ENCODE results near the gene SLC43A2.
"Not testable (repeated sequence)": the region's sequence is repeated elsewhere in the genome, so short reads cannot be mapped to it uniquely, and the experiment has no call there.

The SLC43A2 gene

DNA sequence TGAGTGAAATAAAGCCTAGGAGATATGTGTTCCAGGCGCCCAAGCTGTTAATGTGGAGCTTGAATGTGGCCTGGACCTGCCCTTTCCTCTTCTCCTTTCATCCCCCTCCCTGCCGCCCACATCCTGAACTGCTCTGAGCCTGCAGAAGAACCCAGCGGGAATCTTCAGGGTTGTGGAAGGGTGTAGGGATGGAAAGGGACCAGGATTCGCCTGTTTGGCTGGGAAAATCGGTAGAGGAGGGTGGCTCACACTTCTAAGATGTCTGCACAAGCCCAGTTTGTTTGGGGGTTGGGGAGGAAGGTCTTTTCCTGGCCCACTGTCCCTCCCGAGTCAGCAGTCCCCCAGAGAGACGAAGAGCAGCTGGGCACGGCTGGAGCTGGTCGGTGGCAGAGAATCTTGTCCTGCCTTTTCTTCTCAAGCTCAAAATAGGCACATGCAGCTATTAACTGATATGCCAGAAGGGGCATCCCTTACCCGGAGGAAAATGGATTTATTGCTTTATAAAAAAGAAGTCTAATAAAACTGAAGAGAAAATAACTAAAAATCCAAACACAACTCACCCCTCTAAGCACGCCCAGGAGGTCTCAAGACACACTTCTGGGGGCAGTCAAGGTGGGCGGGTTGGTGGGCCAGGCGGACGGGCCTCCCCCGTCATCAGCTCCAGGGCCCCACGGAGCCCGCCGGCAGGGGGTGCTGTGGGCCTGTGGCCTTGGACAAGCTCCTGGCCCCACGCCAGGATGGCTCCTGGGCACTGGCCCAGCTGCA, 54.5 kb downstream of the SLC43A2 start:
- Mint-ChIP-seq H3K4me3 (no peak overlapping the region), H3K4me1 (peaks cover 40% of the 10 kb centered on the region), H3K27ac (peak overlapping the region; percentile 49), H3K27me3 (no peaks in the 10 kb centered on the region), H3K9me3 (no peaks in the 10 kb centered on the region), H3K36me3 (peaks cover 25% of the 10 kb centered on the region)
- peak; percentile 76 for ATAC-seq

DNA sequence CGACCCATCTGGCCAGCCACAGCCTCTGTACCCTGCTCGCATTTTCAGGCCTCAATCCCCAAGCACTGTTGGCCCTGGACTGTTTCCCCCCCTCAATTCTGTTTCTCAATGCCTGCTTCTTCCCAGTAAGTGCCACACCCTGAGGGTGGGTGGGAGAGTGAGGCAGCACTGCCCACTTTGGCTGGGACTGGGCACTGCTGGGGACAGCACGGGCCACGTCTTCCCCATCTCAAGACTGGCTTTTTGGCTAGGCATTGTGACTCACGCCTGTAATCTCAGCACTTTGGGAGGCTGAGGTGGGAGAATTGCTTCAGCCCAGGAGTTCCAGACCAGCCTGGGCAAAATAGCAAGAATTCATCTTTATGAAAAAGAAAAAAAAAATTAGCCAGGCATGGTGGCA, 56.0 kb downstream of the SLC43A2 start:
- H3K4me1 Mint-ChIP-seq: peaks cover 36% of the 10 kb centered on the region
- not testable (repeated sequence) for ATAC-seq, H3K27ac Mint-ChIP-seq, H3K4me3 Mint-ChIP-seq, H3K27me3 Mint-ChIP-seq, H3K9me3 Mint-ChIP-seq
- peaks cover 25% of the 10 kb centered on the region for H3K36me3 Mint-ChIP-seq

DNA sequence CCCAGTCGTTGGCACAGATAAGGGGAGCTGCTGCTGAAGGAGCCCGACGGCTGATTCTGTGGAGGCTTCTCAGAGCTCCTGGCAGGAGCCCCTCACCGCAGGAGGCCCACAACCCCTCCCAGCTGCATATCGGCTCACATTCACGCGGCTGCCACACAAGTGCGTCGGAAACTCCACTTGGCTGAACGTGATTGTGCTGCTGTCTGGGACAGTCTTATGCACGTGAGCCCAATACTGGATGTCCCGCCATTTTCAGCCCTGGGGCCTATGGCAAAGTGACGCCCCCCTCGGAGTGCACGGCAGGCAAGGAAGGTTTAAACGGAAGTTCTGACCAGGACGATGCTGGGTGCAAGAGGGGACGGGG, 57.3 kb downstream of the SLC43A2 start:
- no peaks in the 10 kb centered on the region for H3K27me3 Mint-ChIP-seq
- H3K4me1 Mint-ChIP-seq: peaks cover 35% of the 10 kb centered on the region
- no peak overlapping the region for H3K4me3 Mint-ChIP-seq
- ATAC-seq: no peak
- H3K36me3 Mint-ChIP-seq: peaks cover 14% of the 10 kb centered on the region
- no peaks in the 10 kb centered on the region for H3K9me3 Mint-ChIP-seq
- no peak overlapping the region for H3K27ac Mint-ChIP-seq

DNA sequence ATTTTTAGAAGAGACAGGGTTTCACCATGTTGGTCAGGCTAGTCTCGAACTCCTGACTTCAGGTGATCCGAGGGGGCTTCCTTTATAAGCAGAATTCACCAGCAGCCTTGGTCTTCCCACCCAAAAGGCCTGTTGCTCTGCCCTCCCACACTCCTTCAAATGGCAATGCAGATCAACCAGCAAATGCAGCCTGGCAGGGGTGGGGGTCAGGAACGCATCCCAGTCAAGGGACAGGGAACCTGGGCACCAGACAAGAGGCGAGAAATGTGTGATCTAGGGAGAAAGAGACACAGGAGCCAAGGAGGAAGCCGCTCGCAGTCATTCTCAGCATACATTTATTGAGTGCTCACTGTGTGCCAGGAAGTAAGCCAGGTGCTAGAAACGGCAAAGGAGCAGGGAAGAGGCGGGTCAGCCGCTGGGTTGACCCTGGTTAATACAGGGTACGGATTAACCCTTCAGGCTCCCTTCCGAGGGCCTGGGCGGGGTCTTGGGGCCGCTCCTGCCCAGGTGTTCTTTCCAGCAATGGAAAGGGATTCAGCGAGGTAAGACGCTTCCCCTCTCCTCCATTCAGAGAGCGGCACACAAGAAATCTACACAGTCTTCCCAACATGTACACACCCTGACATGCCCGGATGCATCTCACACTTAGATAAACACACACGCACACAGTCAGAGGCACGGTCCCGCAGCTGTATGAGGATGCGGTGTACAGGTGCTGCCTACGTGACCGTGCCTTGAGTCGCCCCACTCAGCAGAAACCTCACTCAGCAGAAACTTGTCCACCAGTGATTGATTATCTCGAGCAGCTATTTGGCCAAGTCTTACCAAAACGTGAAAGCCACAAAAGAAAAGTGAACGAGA, 59.5 kb downstream of the SLC43A2 start:
- Mint-ChIP-seq H3K36me3 (no peaks in the 10 kb centered on the region), H3K4me3 (no peak overlapping the region), H3K27ac (no peak overlapping the region), H3K4me1 (peaks cover 25% of the 10 kb centered on the region), H3K27me3 (no peaks in the 10 kb centered on the region), H3K9me3 (no peaks in the 10 kb centered on the region)
- no peak for ATAC-seq

DNA sequence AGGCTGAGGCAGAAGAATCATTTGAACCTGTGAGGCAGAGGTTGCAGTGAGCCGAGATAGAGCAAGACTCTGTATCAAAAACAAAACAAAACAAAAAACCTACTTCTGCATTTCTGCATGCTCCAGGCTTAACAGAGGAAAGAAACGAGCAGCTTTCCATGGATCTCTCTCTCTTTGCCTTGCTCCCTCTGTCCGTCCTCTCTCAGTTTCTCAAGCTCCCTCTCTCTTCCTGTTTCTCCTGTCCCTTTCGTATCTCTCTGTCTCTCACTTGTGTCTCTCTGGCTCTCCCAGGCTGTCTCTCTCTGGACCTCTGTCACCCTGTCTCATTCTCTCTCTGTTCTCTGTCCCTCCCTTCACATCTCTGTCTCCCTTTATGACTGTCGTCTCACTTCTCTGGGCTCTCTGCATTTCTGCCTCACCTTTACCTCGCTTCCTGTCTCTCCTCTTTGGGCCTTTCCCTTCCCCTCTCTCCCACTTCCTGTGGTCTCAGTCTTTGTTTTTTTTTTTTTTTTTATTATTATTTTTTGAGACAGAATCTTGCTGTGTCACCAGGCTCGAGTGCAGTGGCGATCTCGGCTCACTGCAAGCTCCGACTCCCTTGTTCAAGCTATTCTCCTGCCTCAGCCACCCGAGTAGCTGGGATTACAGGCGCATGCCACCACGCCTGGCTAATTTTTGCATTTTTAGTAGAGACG, 62.0 kb downstream of the SLC43A2 start:
- Mint-ChIP-seq H3K27ac (peak overlapping the region; percentile 83), H3K36me3 (peaks cover under 1% of the 10 kb centered on the region), H3K9me3 (no peaks in the 10 kb centered on the region), H3K4me3 (peak overlapping the region; percentile 70), H3K27me3 (no peaks in the 10 kb centered on the region), H3K4me1 (peaks cover 33% of the 10 kb centered on the region)
- peak; percentile 78 for ATAC-seq

DNA sequence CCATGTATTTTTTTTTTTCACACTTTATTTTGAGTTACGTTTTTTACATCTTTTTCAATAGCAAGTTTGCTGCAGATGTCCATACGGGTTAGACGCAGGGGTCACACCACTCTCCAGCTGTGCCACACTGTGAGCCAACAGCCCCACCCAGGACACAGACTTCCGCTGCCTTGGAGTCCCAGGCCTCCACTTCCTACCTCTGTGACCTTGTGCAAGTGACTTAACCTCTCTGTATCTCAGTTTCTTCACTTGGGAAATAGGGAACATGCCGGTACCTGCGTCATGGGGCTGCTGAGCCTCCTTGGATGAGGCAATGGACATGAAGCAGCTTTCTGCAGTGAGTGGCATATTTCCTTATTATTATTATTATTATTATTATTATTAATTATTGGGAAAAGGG, 62.8 kb downstream of the SLC43A2 start:
- peaks cover 9% of the 10 kb centered on the region for H3K36me3 Mint-ChIP-seq
- no peak overlapping the region for H3K4me3 Mint-ChIP-seq
- H3K4me1 Mint-ChIP-seq: peaks cover 41% of the 10 kb centered on the region
- ATAC-seq: no peak
- peak overlapping the region; percentile 83 for H3K27ac Mint-ChIP-seq
- no peaks in the 10 kb centered on the region for H3K9me3 Mint-ChIP-seq
- no peaks in the 10 kb centered on the region for H3K27me3 Mint-ChIP-seq

DNA sequence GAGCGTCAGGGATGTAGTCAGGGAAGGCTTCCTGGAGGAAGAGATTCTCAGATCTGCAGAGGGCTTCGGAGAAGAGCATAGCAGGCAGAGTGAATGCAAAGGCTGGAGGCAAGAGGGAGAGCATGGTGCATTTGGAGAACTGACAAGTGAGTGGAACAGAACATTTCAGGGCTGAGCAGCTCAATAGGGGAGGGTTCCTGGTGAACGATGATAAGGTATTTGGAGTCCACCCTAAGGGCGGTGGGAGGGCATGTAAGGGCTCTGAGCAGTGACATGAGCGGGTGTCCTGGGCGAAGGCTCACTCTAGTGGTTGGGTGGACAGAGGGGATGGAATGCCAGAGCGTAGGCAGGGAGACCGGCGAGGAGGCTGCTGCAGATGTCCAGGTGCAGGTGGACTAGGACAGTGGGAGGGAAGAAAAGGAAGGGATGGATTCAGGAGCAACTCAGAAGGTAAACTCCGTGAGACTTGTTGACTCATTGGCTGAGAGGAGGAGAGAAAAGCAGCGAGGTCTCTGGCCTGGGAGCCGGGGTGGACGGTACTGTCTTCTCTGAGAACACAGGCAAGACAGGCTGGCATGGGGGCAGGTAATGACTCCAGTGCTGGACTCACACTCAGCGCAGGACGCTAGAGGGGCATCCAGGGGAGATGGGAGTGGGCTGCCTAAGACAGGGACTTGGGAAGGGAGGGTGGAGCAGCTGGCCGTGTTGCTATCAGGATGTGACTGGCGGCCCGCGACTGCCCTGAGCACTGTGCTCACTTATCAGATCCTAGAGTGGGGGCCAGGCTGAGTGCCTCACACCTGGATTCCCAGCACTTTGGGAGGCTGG, 64.6 kb downstream of the SLC43A2 start:
- Mint-ChIP-seq H3K27me3 (no peaks in the 10 kb centered on the region), H3K4me1 (peaks cover 60% of the 10 kb centered on the region), H3K27ac (peak overlapping the region; percentile 61), H3K9me3 (no peaks in the 10 kb centered on the region), H3K36me3 (peaks cover 14% of the 10 kb centered on the region), H3K4me3 (no peak overlapping the region)
- ATAC-seq: no peak

DNA sequence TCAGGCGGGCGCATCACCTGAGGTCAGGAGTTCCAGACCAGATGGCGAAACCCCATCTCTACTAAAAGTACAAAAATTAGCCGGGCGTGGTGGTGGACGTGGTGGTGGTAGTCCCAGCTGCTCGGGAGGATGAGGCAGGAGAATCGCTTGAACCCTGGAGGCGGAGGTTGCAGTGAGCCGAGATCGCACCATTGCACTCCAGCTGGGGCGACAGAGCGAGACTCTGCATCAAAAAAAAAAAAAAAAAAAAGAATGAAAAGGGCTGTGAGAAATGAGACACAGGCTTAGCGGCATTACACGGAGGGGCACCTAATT, 65.2 kb downstream of the SLC43A2 start:
- peaks cover 65% of the 10 kb centered on the region for H3K4me1 Mint-ChIP-seq
- H3K27ac Mint-ChIP-seq: peak overlapping the region; percentile 61
- not testable (repeated sequence) for H3K4me3 Mint-ChIP-seq, ATAC-seq, H3K9me3 Mint-ChIP-seq, H3K27me3 Mint-ChIP-seq
- peaks cover 14% of the 10 kb centered on the region for H3K36me3 Mint-ChIP-seq

DNA sequence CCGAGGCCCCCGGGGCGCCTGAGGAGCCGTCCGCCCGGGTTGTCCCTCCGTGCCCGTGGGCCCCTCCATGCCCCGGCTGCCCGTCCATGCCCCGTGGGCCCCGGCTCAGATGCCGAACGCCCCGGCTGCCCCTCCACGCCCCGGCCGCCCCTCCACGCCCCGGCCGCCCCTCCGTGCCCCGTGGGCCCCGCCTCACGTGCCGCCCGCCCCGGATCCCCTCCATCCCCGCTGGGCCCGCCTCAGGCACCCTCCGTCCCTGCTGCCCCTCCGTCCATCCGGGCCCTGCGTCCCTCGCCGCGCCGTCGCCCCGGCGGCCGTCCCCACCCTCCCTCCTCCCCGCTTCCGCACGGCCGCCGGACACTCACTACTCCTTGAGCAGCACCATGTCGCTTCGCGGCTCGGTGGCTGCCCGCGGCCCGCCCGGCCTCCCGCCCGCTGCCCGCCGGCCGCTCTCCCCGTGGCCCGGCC, 66.4 kb downstream of the SLC43A2 start:
- ATAC-seq: peak; percentile 60
- H3K36me3 Mint-ChIP-seq: peaks cover 14% of the 10 kb centered on the region
- H3K9me3 Mint-ChIP-seq: no peaks in the 10 kb centered on the region
- peaks cover 65% of the 10 kb centered on the region for H3K4me1 Mint-ChIP-seq
- H3K27me3 Mint-ChIP-seq: no peaks in the 10 kb centered on the region
- peak overlapping the region; percentile 69 for H3K27ac Mint-ChIP-seq
- H3K4me3 Mint-ChIP-seq: peak overlapping the region; percentile 87

DNA sequence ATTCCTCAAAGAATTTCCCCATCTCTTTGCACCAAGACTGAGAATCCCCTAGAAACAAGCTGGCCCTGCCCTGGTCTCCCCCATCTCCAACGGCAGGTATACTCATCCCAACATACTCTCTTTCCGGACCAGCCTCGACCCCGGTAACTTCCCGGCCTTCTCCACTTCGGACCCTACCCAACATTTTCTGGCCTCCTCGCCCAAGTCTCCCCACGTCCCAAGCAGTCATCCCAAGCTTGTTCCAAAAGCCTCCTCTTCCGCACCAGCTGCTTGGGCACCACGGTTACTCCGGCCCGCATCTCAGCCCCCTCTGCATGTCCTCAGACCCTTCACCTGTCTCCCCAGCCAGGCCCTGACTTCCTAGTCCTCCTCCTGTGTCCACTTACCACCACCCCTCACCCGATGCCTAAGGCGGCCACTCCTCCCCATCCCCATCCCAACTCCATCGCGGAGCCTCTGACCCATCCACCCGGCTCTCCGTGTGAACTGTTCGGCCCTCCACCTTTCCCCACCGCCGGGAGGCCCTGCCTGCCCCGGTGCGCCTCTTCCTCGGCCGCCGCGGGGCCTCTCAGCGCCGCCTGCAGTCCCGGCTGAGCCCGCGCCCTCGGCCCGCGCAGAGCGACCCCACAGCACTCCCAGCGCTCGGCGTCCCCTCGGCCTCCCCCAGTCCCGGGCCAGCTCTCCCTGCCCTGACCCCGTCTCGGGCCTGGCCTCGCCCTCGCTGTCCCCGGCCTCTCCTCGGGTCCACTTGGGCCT, 67.0 kb downstream of the SLC43A2 start:
- Mint-ChIP-seq H3K4me1 (peaks cover 68% of the 10 kb centered on the region), H3K27me3 (no peaks in the 10 kb centered on the region), H3K36me3 (peaks cover 14% of the 10 kb centered on the region), H3K9me3 (no peaks in the 10 kb centered on the region), H3K4me3 (peak overlapping the region; percentile 87), H3K27ac (peak overlapping the region; percentile 69)
- peak; percentile 39 for ATAC-seq

DNA sequence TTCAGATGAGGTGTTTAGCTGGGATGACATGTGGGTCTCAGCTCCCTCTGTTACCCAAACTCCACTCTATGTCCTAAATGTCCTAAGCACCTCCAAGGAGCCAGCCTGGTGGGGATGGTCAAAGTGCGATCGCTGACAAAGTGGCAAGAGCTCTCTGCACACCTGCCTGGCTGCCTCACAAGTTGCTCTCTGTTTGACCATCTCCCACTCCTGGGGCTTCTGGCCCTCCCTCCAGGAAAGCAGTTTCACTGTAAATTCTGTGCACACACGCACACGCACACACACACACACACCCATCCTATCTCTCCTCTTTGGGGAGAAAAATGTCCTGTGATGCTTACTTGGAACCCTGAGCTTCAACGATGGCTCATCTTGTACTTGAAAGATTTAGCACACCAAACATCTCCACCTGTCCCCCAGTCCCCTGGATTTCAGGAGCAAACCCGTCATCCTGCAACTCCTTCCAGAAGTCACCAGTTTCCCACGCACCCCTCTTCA, 67.7 kb downstream of the SLC43A2 start:
- Mint-ChIP-seq H3K36me3 (peaks cover 14% of the 10 kb centered on the region), H3K4me1 (peaks cover 70% of the 10 kb centered on the region), H3K27ac (peak overlapping the region; percentile 69), H3K9me3 (no peaks in the 10 kb centered on the region), H3K27me3 (no peaks in the 10 kb centered on the region), H3K4me3 (peak overlapping the region; percentile 87)
- ATAC-seq: no peak

DNA sequence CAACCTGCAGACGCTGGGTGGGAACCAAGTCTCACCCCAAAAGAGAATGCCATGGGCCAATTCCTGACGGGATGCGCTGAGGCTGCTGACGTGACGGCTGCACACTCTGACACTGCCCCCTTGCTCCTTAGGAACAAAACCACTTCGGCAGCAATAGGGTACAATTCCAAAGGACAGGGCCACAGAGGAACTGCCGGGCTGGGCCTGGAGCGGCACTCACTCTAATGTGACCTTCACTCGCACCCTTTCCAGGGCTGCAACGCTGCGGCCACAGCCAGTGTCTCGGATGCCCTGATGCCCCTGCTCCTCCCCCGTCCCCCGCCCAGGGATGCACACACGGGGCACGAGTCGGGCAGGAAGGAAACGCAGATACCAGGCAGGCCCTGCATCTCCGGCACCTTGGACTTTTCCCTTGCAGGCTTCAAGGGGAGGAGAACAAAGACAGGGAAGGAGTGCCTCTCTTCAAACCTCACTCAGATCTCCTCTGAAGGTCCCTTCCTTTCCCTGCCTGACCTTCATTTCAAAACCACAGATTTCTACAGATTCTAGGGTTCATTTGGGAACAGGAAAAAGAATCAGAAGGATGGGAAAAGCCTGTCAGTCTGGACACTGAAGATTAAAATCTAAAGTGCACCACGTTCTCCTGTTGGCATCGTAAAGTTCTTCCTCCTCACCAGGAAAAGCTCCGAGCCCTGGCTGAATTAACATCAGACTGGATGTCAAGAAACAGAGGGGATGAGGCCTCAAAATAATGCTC, 68.4 kb downstream of the SLC43A2 start:
- peaks cover 14% of the 10 kb centered on the region for H3K36me3 Mint-ChIP-seq
- no peaks in the 10 kb centered on the region for H3K9me3 Mint-ChIP-seq
- H3K27me3 Mint-ChIP-seq: no peaks in the 10 kb centered on the region
- peak overlapping the region; percentile 31 for H3K4me3 Mint-ChIP-seq
- peak overlapping the region; percentile 69 for H3K27ac Mint-ChIP-seq
- peaks cover 72% of the 10 kb centered on the region for H3K4me1 Mint-ChIP-seq
- ATAC-seq: no peak

Measured in stimulated activated memory B cell treated with anti-CD40 and anti-IgM and Interleukin-4, amounts not matched to agents 10 μg/mL and 1 μg/mL and 100 μg/mL, for 72 hours (primary cell).